SK-N-SH (cell line): Measurements from ENCODE around the gene TUBGCP6.
"Not testable (repeated sequence)": the region's sequence is repeated elsewhere in the genome, so short reads cannot be mapped to it uniquely, and the experiment has no call there.

ENCODE experiments used
- NRF1 ChIP-seq: IDR thresholded peaks from 2 replicates; pipeline ENCODE4 v1.6.1; 2012; ENCODE audit warnings: low read depth, mild to moderate bottlenecking, low read length
- TF ChIP-seq, protein P1 (sequence below): fragments of 200-600 bp; sonication (generic); IDR thresholded peaks from 2 replicates; pipeline ENCODE4 v1.6.1; 2017; ENCODE audit warnings: antibody characterized with exemption, mild to moderate bottlenecking, moderate library complexity

DNA sequence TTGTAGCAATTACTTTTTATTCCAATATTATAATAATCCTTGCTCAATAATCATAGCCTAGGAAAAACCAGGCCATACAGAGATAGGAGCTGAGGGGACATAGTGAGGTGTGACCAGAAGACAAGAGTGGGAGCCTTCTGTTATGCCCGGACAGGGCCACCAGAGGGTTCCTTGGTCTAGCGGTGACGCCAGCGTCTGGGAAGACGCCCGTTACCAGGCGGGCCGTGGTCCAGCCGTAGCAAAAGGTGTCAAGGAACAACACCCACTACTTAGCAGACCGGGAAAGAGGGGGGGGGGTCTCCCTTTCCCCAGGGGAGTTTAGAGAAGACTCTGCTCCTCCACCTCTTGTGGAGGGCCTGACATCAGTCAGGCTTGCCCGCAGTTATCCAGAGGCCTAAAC, 28.5 kb upstream of the TUBGCP6 start:
- TF ChIP-seq, protein P1, sequence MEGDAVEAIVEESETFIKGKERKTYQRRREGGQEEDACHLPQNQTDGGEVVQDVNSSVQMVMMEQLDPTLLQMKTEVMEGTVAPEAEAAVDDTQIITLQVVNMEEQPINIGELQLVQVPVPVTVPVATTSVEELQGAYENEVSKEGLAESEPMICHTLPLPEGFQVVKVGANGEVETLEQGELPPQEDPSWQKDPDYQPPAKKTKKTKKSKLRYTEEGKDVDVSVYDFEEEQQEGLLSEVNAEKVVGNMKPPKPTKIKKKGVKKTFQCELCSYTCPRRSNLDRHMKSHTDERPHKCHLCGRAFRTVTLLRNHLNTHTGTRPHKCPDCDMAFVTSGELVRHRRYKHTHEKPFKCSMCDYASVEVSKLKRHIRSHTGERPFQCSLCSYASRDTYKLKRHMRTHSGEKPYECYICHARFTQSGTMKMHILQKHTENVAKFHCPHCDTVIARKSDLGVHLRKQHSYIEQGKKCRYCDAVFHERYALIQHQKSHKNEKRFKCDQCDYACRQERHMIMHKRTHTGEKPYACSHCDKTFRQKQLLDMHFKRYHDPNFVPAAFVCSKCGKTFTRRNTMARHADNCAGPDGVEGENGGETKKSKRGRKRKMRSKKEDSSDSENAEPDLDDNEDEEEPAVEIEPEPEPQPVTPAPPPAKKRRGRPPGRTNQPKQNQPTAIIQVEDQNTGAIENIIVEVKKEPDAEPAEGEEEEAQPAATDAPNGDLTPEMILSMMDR = not testable (repeated sequence)
- not testable (repeated sequence) for TF ChIP-seq NRF1
